Adipose tissue (tissue), 3 donors: ENCODE measurements around the gene PGM2L1. TPM values are rescaled to one million over a fixed set of nuclear protein-coding genes. Genes with fewer than 3 reads are reported as not detected.
"Not testable (repeated sequence)": the region's sequence is repeated elsewhere in the genome, so short reads cannot be mapped to it uniquely, and the experiment has no call there.

Experiments used
- H3K27ac ChIP-seq: one replicate; pipeline ENCODE4 v1.5.1; 2013; ENCODE audit warnings: low read depth, low read length
- WGBS, 3 donors: extraction: QIAGEN DNeasy Blood & Tissue Kit; methylation state at CpG; one replicate each; pipeline ENCODE4 v1.1.7; 2013; 5-methylcytosine and 5-hydroxymethylcytosine counted together
- polyA plus RNA-seq, 3 donors: library from polyadenylated mRNA; stranded (reverse); fragments of 200-250 nt; gene quantifications; one replicate each; pipeline ENCODE4 v1.2.3, GENCODE V29; 2013
- donor health status: healthy with polysubstance abuse.
- donor health status: Bipolar disorder and iron deficiency.
- donor health status: healthy.

Gene PGM2L1
- polyA plus RNA-seq, 3 donors, result 0.65 to 3.2 (median 1.7) TPM

DNA sequence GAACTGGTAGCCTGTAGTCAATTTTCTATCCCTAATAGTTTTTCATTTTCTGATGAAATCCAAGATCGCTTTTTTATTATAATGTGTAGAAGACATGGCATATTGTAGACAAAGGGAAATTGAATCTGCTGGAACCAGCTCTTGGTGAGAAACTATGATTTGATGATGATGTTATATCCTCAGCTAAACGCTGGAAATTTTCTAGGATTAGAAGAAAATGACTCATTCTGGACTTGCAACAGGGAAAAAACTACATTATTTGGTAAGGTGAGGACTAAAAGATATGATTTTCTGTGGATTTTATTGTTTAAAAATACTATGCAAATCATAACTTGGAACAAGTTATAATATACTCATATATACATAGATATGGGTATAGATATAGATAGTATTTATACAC lies 14.1 kb upstream of the PGM2L1 start:
- no peak overlapping the region for H3K27ac ChIP-seq
- 68 to 83% (median 82%) methylated on average over 2 of the region's 2 CpGs for WGBS, 3 donors

- WGBS, 3 donors, result 94 to 100% (median 97%) methylated on average over 2 of the region's 2 CpGs
Observed at GRCh38 chr11:74409633-74410032, 11.4 kb upstream of the PGM2L1 start.

DNA sequence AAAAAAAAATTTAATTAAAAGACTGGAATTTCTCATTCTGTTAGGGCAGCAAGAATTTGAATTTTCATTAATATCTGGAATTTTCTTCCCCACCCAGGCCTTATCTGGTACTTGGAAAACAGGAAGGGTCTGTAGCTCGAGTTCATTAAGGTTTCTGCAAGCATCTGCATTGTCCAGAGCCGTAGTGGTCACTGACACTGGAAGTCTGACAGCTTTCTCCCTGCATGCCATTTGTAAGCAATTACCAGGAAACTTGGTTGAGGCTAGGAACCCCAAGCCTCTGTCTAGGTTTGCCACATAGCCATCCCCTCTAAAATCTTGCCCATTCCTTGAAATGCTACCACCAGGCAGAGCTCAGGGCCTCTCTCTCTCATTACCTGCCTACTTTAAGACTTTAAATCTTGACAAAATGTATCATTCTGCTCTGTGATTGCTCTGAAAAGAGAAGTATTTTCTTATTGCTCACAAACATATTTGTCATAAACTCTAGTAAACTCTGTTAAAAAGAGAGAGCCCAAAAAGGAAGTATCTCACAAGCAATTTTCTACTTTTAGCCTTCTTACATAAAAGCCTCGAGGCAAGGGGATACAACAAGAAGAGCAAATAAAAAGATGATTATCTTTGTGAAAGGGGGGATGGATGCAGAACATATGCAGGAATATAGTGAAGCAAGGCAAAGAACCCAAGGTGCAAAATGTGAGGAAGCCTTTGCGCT lies 5.5 kb upstream of the PGM2L1 start:
- no peak overlapping the region for H3K27ac ChIP-seq
- WGBS, 3 donors, result 64 to 75% (median 72%) methylated on average over 4 of the region's 4 CpGs

More at GRCh38 chr11:74409633-74410032, 11.4 kb upstream of the PGM2L1 start:
- H3K27ac ChIP-seq, result no peak overlapping the region

DNA sequence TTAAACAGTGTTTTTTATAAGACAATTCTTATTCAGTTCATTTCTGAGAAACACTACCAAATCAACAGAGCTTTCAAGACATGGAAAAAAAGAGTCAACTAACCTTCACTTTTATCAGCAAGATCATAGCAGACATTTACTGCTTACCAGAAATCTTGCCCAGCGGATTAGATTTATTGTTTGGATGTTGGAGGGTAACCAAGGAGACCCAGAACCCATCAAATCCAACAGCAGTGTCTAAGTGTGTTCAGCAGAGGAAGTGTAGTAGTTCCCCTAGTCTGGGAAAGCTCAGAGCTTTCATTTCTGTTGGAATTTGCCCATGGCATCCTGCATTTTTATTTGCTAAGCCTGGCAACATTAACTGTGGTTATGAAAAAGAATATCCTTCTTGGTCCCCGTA lies 2.4 kb upstream of the PGM2L1 start:
- WGBS, 3 donors, result 75 to 84% (median 83%) methylated on average over 2 of the region's 2 CpGs
- no peak overlapping the region for H3K27ac ChIP-seq

GRCh38 chr11:74397501-74398243 lies 561 bp downstream of the PGM2L1 start:
- 2% methylated on average over 31 to 35 of the region's 35 CpGs for WGBS, 3 donors
- no peak overlapping the region for H3K27ac ChIP-seq

- 93 to 98% (median 96%) methylated on average over 8 of the region's 8 CpGs for WGBS, 3 donors
- no peak overlapping the region for H3K27ac ChIP-seq
Observed at GRCh38 chr11:74392256-74392655, 6.0 kb downstream of the PGM2L1 start.

GRCh38 chr11:74391193-74391592 lies 7.0 kb downstream of the PGM2L1 start:
- no peak overlapping the region for H3K27ac ChIP-seq
- WGBS, 3 donors, result 48 to 66% (median 55%) methylated on average over 3 of the region's 3 CpGs

- H3K27ac ChIP-seq, result no peak overlapping the region
- 86 to 88% (median 86%) methylated on average over 2 of the region's 2 CpGs for WGBS, 3 donors
Observed at GRCh38 chr11:74390697-74391096, 7.5 kb downstream of the PGM2L1 start.

DNA sequence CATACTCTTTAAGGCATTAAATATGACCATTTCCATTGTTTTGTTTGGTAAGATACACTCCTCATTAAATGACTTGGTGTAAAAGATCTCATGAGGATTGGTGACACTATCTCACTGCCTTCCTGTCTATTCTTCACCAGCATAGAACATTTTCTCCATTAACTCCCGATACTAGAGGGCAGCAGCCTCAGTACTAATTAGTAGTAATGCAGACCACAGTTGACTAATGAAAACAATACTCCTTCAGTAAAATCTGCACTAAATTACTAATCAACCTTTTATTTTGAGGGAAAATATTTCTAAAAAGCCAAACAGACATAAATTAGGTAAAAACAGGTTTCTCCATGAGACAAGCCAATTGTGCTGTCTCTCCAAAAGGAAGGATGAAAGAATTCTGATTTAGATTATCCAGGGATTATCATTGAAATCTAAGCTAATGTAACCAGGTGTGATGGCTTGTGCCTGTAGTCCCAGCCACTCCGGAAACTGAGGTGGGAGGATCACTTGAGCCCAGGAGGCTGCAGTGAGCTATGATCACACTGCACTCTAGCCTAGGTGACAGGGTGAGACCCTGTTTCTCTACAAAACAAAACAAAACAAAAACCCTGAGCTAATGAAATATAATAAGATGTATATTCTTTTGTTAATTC lies 9.4 kb downstream of the PGM2L1 start:
- no peak overlapping the region for H3K27ac ChIP-seq
- 5 to 6% (median 6%) methylated on average over 2 of the region's 2 CpGs for WGBS, 3 donors

DNA sequence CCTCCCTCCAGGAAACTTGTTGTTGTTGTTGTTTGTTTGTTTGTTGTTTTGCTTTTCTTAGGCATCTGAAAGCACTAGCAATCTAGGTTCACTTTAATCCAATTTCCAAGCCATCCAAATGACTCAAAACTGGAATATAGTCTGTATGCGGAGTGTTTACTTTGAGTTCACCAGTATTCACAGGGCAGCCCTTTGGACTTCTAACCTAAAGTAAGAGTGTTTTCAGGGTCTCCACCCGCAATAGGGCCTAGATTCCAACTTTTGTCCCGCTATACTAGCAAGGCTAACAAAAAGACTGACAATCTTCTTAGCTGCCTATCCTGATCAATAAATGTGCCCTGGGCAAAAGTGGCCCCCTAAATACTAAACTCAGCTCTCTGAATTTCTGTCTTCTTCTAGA lies 13.6 kb downstream of the PGM2L1 start:
- WGBS, 3 donors, result 92 to 97% (median 94%) methylated on average over 3 of the region's 3 CpGs

GRCh38 chr11:74380746-74381439 lies 17.3 kb downstream of the PGM2L1 start:
- WGBS, 3 donors, result 96 to 100% (median 96%) methylated on average over 1 of the region's 1 CpG

More for the DNA sequence above, 13.6 kb downstream of the PGM2L1 start:
- no peak overlapping the region for H3K27ac ChIP-seq

GRCh38 chr11:74377689-74378088 lies 20.5 kb downstream of the PGM2L1 start:
- 87 to 95% (median 91%) methylated on average over 3 of the region's 3 CpGs for WGBS, 3 donors

More at GRCh38 chr11:74380746-74381439, 17.3 kb downstream of the PGM2L1 start:
- H3K27ac ChIP-seq, result no peak overlapping the region

DNA sequence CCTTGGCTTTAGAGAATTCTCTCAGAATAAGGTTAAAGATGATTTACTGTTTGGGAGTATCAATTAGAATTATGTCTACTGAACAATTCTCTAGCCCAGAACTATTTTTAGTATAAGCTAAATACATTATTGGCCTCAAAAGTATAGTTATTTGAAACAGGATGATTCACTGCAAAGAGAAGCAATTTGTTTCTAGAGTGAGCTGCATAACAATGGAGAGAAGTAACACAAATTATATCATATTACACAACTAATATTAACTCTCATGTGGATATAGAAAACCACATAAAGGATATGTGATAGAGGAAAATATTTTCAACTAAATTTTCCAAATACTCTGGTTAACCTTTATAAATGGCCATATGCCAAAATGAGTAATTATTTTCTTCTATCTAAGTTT lies 24.9 kb downstream of the PGM2L1 start:
- H3K27ac ChIP-seq, result no peak overlapping the region

More at GRCh38 chr11:74377689-74378088, 20.5 kb downstream of the PGM2L1 start:
- H3K27ac ChIP-seq, result no peak overlapping the region

DNA sequence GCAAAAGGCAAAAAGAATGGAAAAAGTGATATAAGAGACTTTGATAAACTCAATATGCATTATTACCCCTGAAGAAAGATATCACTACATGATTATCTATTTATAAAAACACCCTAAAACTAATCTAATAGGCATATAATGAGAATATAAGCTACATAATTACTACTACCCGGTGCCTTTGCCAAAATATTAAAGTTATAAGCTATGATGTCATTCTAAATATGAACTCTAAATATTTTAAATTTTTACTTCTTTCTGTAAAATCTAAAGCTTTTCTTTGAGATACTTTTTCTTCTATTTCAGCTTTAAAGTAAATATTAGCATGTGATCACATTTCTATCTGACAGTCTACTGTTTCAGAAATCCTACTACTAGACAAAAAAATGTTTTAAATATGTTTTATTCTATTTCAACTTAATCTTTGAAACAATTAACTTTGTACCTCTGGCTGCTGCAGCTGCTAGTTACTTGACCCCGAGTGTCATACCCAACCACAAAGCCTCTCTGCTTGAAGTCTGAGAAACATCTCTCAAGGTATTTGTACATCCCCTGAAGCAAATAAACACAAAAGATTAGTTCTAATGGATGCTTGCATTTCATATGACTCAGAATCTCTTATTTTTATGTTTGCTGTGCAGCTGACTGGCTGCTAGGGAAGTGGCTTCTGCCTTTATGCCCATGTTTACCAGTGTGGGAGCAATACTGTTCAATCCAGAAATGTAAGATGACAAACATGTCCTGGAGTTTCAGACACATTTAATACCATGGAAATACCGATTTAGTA lies 26.8 kb downstream of the PGM2L1 start:
- WGBS, 3 donors, result 87 to 92% (median 90%) methylated on average over 3 of the region's 3 CpGs
- H3K27ac ChIP-seq, result no peak overlapping the region

DNA sequence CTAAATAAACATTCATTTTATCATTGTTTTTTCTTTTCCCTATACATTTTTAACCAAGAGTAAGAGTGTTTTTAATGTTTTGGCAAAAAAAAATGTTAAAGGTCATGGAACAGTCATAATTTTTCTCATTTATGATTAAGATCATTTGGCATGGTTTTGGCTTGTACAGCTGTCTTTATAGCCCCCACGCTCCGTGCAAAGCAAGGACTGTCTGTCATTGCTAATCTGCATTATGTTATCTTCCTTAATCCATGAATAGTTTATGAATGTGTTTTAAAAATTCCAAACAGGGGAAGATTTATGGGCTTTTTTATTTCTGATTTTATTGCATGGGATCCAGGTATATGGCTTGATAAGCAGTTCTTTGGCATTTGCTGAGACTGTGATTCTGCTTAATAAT lies 28.1 kb downstream of the PGM2L1 start:
- WGBS, 3 donors, result 63 to 95% (median 94%) methylated on average over 2 of the region's 2 CpGs
- H3K27ac ChIP-seq, result no peak overlapping the region

DNA sequence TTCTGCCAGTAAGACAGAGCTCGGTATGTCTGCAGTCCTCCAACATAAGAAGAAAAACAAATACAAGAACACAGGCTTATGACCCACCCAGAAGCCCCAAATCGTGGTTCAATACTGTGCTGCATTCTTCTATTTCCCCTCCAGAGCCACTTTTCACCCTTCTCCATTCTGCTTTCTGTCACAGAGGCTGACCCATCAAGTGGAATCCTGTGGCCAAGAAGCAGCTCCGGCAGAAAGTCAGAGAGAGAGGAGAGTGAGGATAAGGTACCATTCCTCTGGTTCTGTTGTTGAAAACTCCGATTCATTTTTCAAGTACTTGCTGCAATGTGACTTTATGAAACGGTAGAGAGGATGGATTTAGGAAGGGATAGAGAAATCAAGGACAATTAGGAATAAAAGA lies 30.4 kb downstream of the PGM2L1 start:
- WGBS, 3 donors, result 86 to 93% (median 88%) methylated on average over 5 of the region's 5 CpGs
- no peak overlapping the region for H3K27ac ChIP-seq

DNA sequence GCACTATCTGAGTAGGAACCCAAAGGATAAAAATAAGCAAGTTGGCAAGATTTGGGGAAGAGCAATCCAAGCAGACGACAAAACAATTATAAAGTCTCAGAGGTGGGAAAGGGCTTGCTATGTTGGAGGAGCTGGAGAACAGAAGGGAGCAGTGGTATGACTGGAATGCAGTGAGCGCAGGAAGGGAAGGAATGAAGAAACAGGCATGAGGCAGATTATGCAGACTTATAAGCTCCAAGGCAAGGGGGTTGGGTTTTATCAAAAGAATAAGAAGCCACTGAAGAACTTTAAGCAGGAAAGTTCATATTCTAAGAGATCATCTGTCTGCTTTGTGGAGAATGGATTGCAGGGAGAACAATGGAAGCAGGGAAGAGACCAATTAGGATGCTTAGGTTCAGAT lies 31.7 kb downstream of the PGM2L1 start:
- 75 to 94% (median 79%) methylated on average over 2 of the region's 2 CpGs for WGBS, 3 donors
- H3K27ac ChIP-seq, result no peak overlapping the region

- WGBS, 3 donors, result 83 to 98% (median 88%) methylated on average over 2 to 3 of the region's 3 CpGs
- H3K27ac ChIP-seq, result not testable (repeated sequence)
Observed at GRCh38 chr11:74365805-74366204, 32.4 kb downstream of the PGM2L1 start.
